ENCODE results near the gene SLC16A6.
"Not testable (repeated sequence)": the region's sequence is repeated elsewhere in the genome, so short reads cannot be mapped to it uniquely, and the experiment has no call there.

SLC16A6 gene

GRCh38 chr17:68290955-68291835, at the start of gene SLC16A6, which contains the start of gene ARSG:
SLC16A6 (minus strand) TSS chr17:68291127; CDS start chr17:68278320, 12,807 bp downstream.
ARSG (plus strand) TSS chr17:68291495; CDS start chr17:68307494, 15,999 bp downstream.
- DNase-seq: peak; percentile 82

GRCh38 chr17:68334393-68334792, 43.5 kb upstream of the SLC16A6 start:
- DNase-seq: no peak

- DNase-seq: not testable (repeated sequence)
These were observed 41.0 kb upstream of the SLC16A6 start for GRCh38 chr17:68331932-68332331.

GRCh38 chr17:68329331-68329730, 38.4 kb upstream of the SLC16A6 start:
- no peak for DNase-seq

- no peak for DNase-seq
These were observed 37.7 kb upstream of the SLC16A6 start for GRCh38 chr17:68328676-68329075.

GRCh38 chr17:68327823-68328557, 37.1 kb upstream of the SLC16A6 start:
- DNase-seq: no peak

GRCh38 chr17:68326681-68327080, 35.8 kb upstream of the SLC16A6 start:
- DNase-seq: no peak

GRCh38 chr17:68325961-68326360, 35.0 kb upstream of the SLC16A6 start:
- DNase-seq: no peak

GRCh38 chr17:68324654-68325336, 33.9 kb upstream of the SLC16A6 start:
- DNase-seq: no peak

- no peak for DNase-seq
These were observed 33.2 kb upstream of the SLC16A6 start for GRCh38 chr17:68324114-68324513.

- no peak for DNase-seq
These were observed 31.7 kb upstream of the SLC16A6 start for GRCh38 chr17:68322630-68323029.

- DNase-seq: no peak
These were observed 30.6 kb upstream of the SLC16A6 start for GRCh38 chr17:68321556-68321954.

- no peak for DNase-seq
These were observed 30.1 kb upstream of the SLC16A6 start for GRCh38 chr17:68320943-68321555.

GRCh38 chr17:68320311-68320865, 29.5 kb upstream of the SLC16A6 start:
- no peak for DNase-seq

GRCh38 chr17:68319410-68320162, 28.7 kb upstream of the SLC16A6 start:
- no peak for DNase-seq

- no peak for DNase-seq
These were observed 27.4 kb upstream of the SLC16A6 start for GRCh38 chr17:68318103-68318991.

- DNase-seq: no peak
These were observed 26.5 kb upstream of the SLC16A6 start for GRCh38 chr17:68317458-68317857.

GRCh38 chr17:68315930-68316329, 25.0 kb upstream of the SLC16A6 start:
- DNase-seq: no peak

GRCh38 chr17:68314916-68315535, 24.1 kb upstream of the SLC16A6 start:
- no peak for DNase-seq

- no peak for DNase-seq
These were observed 19.2 kb upstream of the SLC16A6 start for GRCh38 chr17:68310152-68310551.
